ENCODE measurements around the gene COG4. TPM values are rescaled to one million over a fixed set of nuclear protein-coding genes. Genes with fewer than 3 reads are reported as not detected.

Gene COG4
- total RNA-seq, 4 donors from 2014 or later: 41.1 to 109 (median 47.1) TPM

DNA sequence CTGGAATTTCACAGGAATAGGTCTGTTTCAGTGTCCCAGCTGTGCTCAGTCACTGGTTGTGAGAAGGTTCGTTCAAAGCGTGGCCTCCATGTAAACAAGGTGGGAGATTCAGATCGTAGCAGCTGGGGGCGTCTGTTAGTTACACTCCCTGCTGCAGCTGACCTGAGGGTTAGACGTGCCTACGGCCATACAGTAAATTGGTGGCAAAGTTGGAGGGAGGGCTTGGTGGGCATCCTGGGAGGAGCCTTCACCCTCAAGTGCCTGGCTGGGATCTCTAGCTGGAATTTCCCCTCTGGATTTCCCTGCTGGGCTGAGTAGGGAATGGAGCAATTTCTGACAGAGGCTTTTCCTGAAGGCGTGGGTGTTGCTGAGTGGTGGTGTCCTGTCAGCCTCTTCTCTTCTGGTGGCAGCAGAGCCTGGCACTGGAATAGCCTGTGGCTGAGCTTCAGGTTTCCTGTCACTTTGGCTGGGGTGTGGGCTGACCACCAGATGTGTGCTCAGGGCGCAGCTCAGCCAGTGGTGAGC, 62.6 kb downstream of the COG4 start:
- TF ChIP-seq EP300 (IDR thresholded peaks at IDR 0.05) (no peak), POLR2A (IDR thresholded peaks at IDR 0.05) (no peak), CTCF (IDR thresholded peaks at IDR 0.05) (no peak)
- Histone ChIP-seq H3K9me3 (no peaks in the 10 kb centered on the region), H3K4me3 (no peak overlapping the region), H3K27ac (no peak overlapping the region), H3K36me3 (peaks cover 0 to 39% (median 0%) of the 10 kb centered on the region in 3 donors), H3K4me1 (peaks cover 0 to 23% (median under 1%) of the 10 kb centered on the region in 4 donors), H3K27me3 (no peaks in the 10 kb centered on the region)
- no peak for DNase-seq (ENCODE audit: low spot score in 2 of 2)
- 48 to 49% methylated on average over 7 to 8 of the region's 8 CpGs for WGBS, 2 donors

GRCh38 chr16:70457446-70458166, 65.7 kb downstream of the COG4 start:
- no peak overlapping the region for H3K27ac ChIP-seq
- peaks cover 0 to 10% (median 0%) of the 10 kb centered on the region in 3 donors for H3K36me3 ChIP-seq
- H3K9me3 ChIP-seq: no peaks in the 10 kb centered on the region
- no peak overlapping the region for H3K4me3 ChIP-seq
- WGBS, 2 donors: 64 to 76% methylated on average over 5 of the region's 5 CpGs
- no peaks in the 10 kb centered on the region for H3K27me3 ChIP-seq
- H3K4me1 ChIP-seq: peaks cover 0 to 37% (median 5%) of the 10 kb centered on the region in 4 donors
- TF ChIP-seq CTCF (IDR thresholded peaks at IDR 0.05) (no peak), EP300 (IDR thresholded peaks at IDR 0.05) (no peak), POLR2A (IDR thresholded peaks at IDR 0.05) (no peak)
- no peak for DNase-seq (ENCODE audit: low spot score in 2 of 2)

GRCh38 chr16:70455910-70456309, 67.4 kb downstream of the COG4 start:
- H3K9me3 ChIP-seq: no peaks in the 10 kb centered on the region
- no peak for DNase-seq (ENCODE audit: low spot score in 2 of 2)
- H3K4me1 ChIP-seq: peaks cover 0 to 31% (median 5%) of the 10 kb centered on the region in 4 donors
- H3K4me3 ChIP-seq: no peak overlapping the region
- 80 to 82% methylated on average over 7 of the region's 7 CpGs for WGBS, 2 donors
- no peaks in the 10 kb centered on the region for H3K36me3 ChIP-seq
- H3K27me3 ChIP-seq: no peaks in the 10 kb centered on the region
- TF ChIP-seq CTCF (IDR thresholded peaks at IDR 0.05): no peak
- TF ChIP-seq POLR2A (IDR thresholded peaks at IDR 0.05): no peak
- TF ChIP-seq EP300 (IDR thresholded peaks at IDR 0.05): no peak
- no peak overlapping the region for H3K27ac ChIP-seq

DNA sequence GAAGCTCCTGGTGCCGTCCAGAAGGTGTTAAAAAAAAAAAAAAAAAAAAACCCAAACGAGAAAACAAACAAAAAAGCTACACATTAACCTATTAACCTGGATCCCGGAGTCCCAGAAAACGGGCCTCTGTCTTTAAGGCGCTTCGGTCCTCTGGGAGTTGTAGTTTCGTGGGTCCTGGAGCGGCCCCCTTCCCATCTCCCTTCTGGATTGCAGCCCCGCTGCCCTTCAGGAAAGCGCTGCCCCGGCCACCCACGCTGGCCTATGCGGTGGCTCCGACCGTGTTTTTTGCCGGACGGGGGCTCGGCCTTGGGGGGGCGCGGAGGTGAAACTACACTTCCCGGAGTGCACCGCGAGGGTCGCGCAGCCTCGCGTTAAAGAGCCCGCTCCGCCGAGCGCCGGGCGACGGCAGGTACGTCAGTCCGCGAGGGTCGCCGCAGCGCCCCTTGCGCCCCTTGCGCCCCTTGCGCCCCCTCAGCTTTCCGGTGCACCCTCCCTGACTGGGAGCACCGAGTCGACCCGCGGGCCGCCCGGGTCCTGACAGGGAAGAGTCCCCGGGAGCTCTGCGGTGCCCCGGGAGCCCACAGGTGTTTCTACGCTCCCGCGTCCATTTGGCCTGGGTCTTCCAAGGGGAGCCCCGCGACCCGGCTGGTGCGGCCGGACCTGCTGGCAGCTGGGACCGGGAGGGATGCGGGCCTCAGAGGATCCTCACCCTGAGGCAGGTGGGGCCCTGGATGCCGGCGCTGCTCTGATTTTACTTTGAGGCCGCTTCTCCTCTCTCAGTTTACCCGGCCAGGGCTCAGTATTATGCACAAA, 68.9 kb downstream of the COG4 start, which contains the start of gene FCSK:
Gene FCSK (plus strand): TSS at position 374 of the 813 bp plus-strand sequence. CDS start 8,596 bp downstream, outside the sequence.
- no peaks in the 10 kb centered on the region for H3K27me3 ChIP-seq
- H3K4me3 ChIP-seq: peak within 1 kb of the TSS; percentile 67 to 96 (median 84)
- H3K4me1 ChIP-seq: peaks cover 0 to 27% (median 5%) of the 10 kb centered on the region in 4 donors
- 0 to 1% methylated on average over 31 to 44 of the region's 67 CpGs for WGBS, 2 donors
- peak in 1 of 2 donors; percentile 53 for DNase-seq (ENCODE audit: low spot score in 2 of 2)
- H3K9me3 ChIP-seq: no peaks in the 10 kb centered on the region
- no peaks in the 10 kb centered on the region for H3K36me3 ChIP-seq
- peak within 1 kb of the TSS; percentile 89 to 97 (median 93) for H3K27ac ChIP-seq
- TF ChIP-seq POLR2A (IDR thresholded peaks at IDR 0.05) (no peak), EP300 (IDR thresholded peaks at IDR 0.05) (peak; percentile 18 to 49), CTCF (IDR thresholded peaks at IDR 0.05) (peak in 2 of 5 experiments; percentile 26 to 53)
